ENCODE measurements around the gene PDE10A.

PDE10A gene

DNA sequence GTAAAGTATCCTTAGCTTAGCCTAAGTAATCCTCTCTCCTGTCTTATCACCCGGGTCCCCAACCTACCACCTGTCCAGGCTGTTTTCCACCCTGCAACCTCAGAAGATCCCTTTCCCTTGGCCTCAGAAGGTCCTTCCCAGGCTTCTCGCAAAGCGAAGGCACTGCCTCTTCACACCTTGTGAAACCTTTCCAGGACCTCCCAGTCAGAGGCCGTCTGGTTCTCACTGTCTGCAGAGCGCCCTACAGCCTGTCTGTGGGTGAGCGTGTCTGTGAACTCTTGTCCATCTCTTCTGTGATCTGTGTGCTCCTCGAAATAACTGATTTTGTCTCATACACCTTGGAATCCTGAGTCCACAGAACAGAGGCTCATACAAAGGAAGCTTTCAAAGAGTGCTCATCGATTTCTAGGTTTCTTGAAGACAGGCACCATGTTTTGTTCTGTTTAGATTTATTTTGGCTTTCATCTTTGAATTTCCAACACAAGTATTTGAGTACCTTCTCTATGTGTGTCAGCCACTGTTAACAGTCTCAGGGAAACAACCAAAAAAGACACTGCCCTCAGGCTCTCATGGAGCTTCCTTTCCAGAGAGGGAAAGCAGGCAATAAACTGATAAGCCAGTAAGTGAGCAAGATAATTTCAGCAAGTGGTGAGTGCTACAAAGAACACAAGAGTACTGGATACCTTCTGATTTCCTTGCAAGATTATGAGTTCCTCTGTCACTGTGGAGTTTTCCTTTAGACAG is 6.3 kb downstream of the PDE10A start:
- DNase-seq (ENCODE audit: extremely low read depth in 1 of 2, low read depth in 1 of 2) = no peak

DNA sequence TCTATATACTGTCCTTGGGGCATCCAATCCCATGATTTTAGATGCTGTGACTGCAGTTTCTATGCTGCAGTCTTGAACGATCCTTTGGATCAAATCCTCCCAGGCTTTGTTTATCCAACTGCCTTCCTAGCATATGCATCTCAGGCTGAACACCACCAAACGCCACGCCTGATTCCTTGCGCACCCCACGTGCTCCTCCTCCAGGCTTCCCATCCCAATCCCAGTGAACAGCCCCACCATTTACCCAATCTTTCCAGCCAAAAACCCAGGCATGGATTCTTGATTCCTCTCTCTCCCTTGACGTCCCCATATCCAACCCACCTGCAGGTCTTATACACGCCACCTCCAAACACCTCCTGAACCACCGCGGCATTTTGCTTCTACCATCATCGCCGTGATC is 7.8 kb downstream of the PDE10A start:
- DNase-seq (ENCODE audit: extremely low read depth in 1 of 2, low read depth in 1 of 2) = no peak

DNA sequence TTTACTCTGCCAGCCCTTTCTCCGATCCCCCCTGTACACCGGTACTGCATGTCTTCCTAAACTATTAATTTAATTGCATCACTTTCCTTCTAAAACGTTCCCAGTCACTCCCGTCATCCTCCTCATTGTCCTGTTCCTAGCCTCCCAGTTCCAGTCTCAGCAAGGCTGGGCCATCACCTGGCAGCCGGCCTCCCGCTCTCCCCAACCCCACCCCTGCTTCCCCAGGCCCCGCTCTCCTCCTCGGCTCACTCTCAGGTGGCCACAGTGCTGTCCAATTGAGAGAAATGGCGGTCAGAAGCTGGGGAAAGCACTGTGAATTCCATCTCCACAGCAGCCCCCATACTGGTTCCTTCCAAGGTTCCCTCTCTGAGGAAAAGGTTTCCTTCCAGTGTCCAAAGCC is 8.9 kb downstream of the PDE10A start:
- no peak for DNase-seq (ENCODE audit: extremely low read depth in 1 of 2, low read depth in 1 of 2)

GRCh38 chr6:165653607-165654006 is 9.4 kb downstream of the PDE10A start:
- DNase-seq (ENCODE audit: extremely low read depth in 1 of 2, low read depth in 1 of 2) = no peak

- no peak for DNase-seq (ENCODE audit: extremely low read depth in 1 of 2, low read depth in 1 of 2)
Observed at GRCh38 chr6:165653196-165653595, 9.8 kb downstream of the PDE10A start.

DNA sequence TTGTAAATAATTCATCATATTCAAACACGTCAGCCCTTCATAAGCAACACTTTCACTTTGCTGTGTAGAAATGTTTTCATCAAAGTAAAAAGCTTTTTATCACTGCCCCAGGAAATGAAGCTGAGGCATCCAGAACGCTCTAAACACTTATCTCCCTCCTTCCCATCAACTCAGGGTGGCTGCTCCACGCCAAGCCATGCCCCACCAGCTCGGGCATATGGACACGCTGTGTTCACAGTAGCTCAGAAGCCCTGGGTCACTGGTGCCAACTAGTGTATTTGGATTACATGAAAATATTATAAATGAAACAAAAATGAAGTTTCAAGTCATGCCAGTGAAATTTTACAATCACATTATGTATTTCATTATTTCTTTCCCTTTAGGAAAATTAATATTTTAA is 10.3 kb downstream of the PDE10A start:
- no peak for DNase-seq (ENCODE audit: extremely low read depth in 1 of 2, low read depth in 1 of 2)

DNA sequence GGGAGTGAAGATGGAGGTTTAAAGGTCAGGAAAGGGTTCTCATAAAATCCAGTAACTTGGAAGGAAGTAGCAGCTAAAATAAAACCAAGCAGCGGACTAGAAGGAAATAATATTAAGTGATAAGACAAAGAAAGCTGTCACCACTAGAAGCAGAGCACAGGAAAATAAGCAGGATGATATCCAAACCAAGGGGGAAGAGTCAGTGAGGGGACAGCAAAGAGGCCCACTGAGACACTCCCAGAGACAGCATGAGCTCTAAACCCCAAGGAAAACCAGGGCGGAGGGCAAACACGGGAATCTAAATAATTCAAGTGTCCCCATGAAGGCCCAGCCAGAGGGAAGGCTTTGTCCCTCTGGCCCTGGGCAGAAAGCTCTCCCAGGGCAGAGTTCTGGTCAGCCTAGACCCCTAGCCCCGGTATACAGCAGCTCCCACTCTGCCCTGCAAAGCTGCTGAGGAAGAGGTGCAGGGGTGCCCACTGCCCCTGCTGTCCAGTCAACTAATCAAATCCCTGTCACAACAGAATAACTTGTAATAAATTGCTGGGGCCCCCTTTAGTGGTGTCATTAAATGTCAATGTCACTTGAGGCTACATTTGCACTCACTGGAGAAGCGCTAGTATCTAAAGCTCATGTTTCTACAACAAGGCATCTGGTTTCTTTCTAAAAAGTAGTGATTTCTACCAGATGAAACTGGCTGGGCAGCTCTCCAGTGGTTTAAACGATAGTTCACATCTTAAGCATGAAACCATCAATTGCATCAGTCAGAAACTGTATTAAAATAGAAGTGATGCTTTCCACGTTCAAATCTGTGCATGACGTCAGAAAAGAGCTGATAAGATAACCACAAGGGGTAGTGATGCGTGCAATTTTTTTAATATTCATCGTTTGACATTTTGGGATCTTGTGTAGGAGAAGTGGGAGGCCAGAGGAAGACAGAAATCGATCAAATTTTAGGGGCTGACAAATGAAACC is 13.6 kb downstream of the PDE10A start:
- DNase-seq (ENCODE audit: extremely low read depth in 1 of 2, low read depth in 1 of 2) = no peak

GRCh38 chr6:165647041-165647440 is 16.0 kb downstream of the PDE10A start:
- DNase-seq (ENCODE audit: extremely low read depth in 1 of 2, low read depth in 1 of 2) = no peak

DNA sequence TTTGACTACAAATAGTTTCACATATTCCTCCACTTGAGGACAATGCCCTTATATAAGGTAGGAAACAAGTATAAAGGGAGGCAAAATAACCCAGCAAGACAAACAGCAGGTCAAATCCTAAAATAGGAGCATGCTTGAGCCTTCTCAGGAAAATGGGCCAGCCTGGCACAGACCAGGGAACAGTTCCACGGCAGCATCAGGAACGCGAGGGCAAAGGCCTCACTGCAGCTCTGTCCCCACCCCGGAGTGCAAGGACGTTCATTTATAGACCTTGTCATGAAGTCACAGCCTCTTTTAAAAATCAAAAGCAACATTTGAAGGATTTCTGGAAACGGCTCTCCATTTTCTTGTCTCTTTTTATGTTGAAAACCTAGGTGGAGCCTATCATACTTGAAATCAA is 17.1 kb downstream of the PDE10A start:
- no peak for DNase-seq (ENCODE audit: extremely low read depth in 1 of 2, low read depth in 1 of 2)

DNA sequence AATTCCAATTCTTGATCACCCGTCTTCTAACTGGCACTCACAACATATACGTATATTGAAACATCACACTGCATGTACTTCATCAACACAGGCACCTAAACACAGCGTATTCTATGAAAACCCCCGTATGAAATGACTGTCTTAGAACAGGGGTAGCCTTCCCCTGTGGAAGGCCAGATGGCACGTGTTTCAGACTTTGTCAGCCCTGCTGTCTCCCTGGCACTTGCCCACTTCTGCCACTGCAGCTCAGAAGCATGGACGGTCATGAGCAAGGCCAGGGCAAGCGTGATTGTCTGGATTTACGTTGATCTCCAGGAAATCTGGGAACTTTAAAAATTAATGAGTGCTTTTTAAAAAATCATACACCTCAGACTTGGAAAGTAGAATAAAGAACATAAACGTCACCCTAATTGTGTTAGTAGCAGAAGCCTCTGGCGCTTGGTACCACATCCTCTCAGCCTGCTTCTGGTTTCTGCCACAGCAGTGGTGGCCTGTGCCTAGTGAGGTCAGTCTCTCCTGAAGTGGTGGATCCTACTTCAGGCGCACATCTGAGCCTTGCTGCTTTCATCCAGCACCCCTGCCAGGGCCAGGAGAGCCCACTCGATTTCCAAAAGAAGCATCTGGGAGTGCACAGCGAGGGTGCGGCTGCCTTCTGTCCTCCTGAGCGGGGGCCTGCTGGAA is 18.3 kb downstream of the PDE10A start:
- no peak for DNase-seq (ENCODE audit: extremely low read depth in 1 of 2, low read depth in 1 of 2)

GRCh38 chr6:165643015-165643414 is 20.0 kb downstream of the PDE10A start:
- no peak for DNase-seq (ENCODE audit: extremely low read depth in 1 of 2, low read depth in 1 of 2)

DNA sequence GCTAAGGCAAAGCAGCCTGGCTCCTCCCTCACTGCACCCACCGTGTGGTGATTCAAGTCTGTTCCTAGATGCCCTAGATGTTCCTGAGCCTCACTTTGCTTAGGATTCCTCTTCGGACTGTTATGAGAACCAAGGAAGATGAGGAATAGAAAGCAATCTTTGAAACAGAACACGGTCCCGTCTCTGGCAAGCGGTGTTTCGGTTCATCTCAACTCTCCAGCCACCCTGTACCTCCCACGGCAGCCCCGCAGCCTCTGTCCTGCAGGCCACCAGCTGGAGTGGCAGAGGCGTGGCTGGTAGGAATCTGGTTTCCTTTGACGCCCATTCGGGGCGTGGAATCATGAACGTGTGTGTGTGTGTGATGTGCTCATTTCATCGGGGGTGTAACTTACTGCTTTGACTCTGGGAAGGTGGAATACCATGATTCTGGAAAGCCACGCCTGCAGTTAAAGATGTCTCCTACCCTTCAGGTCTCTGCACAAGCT is 21.3 kb downstream of the PDE10A start:
- DNase-seq (ENCODE audit: extremely low read depth in 1 of 2, low read depth in 1 of 2) = no peak

DNA sequence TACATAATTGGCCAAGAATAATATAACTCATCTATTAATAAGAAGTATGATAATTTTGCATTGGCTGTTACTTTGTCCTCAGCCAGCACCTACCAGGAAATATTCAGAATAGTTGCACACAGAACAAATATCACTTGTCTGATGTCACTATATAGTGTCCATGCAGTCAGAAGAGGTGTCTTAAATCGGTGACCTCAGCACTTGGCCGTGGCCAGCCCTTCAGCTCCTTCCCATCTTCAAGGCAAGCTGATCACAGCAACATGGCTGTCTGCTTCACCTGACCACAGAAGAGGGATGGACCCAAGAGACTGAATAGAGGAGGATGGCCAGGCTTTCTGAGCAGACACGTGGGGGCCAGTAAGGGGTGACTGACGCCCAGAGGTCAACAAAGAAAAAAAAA is 22.2 kb downstream of the PDE10A start:
- no peak for DNase-seq (ENCODE audit: extremely low read depth in 1 of 2, low read depth in 1 of 2)

GRCh38 chr6:165638530-165638929 is 24.5 kb downstream of the PDE10A start:
- no peak for DNase-seq (ENCODE audit: extremely low read depth in 1 of 2, low read depth in 1 of 2)

- no peak for DNase-seq (ENCODE audit: extremely low read depth in 1 of 2, low read depth in 1 of 2)
Observed at GRCh38 chr6:165637586-165637985, 25.5 kb downstream of the PDE10A start.

GRCh38 chr6:165636402-165637048 is 26.5 kb downstream of the PDE10A start:
- no peak for DNase-seq (ENCODE audit: extremely low read depth in 1 of 2, low read depth in 1 of 2)

GRCh38 chr6:165635965-165636364 is 27.1 kb downstream of the PDE10A start:
- DNase-seq (ENCODE audit: extremely low read depth in 1 of 2, low read depth in 1 of 2) = no peak

DNA sequence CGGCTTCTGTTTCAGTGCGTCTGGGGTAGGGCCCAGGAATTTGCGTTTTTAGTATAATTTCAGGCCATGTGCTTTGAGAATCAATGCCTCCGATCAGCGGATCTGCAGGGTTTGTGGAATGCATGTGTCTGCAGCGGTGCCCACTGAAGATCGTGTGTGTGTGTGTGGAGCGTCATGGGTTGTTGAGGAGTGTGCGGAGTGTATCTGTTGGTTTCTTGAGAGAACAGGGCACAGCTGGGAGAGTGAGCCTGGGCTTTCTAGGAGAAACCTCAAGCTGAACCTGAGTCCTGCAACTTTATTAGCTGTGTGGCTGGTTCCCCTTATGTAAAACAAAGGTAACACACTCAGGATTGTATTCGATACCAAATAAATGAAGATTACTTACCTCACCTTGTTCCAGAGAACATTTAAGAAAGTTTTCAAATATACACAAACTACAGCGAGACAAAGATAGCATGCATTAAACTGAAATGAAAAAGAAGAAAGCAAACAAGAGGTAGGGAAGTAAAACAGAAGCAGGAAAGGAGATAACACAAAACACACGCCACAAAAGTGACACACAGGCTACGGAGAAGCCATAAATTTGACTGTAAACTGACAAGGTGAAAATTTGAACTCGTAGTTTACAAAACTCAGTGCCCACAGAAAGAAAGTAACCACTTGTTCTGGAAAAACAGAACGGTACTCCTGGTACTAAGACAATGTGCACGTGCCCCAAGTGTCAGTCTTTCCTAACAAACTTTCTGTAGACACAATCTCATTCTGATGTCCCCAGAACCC is 28.8 kb downstream of the PDE10A start:
- no peak for DNase-seq (ENCODE audit: extremely low read depth in 1 of 2, low read depth in 1 of 2)

GRCh38 chr6:165632194-165632593 is 30.8 kb downstream of the PDE10A start:
- no peak for DNase-seq (ENCODE audit: extremely low read depth in 1 of 2, low read depth in 1 of 2)

DNA sequence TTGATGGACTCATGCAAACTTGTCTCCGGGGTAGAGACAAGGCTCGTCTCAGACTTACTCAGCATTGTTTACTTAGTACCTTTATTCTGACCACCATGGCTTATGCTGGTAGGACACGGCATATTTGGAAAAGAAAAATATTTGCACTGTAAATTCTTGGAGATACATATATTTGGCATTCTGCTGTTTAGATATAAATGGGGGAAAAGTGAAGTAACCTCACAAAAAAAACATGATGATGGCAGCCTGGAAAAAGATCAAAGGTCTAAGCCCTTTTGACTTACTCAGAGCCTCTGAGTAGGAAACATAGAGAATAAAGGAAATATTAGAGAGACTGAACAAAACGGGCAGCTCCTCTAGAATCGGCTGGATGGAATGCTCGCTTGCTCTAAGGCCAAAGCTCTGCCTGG is 32.5 kb downstream of the PDE10A start:
- no peak for DNase-seq (ENCODE audit: extremely low read depth in 1 of 2, low read depth in 1 of 2)

Measured in stimulated activated CD8-positive, alpha-beta memory T cell treated with anti-CD3 and anti-CD28 coated beads, Interleukin-7, amount 100 ng/mL, for 48 hours (primary cell).